Measurements from ENCODE around the gene HMGXB4.

- TF ChIP-seq CTCF (conservative IDR thresholded peaks at IDR 0.05; ENCODE audit: low read depth in 2 of 2) (no peak), EZH2phosphoT487 (IDR thresholded peaks at IDR 0.05; ENCODE audit: unreplicated experiment) (no peak), EZH2 (IDR thresholded peaks at IDR 0.05; ENCODE audit: low read depth, unreplicated experiment) (no peak), POLR2AphosphoS5 (IDR thresholded peaks at IDR 0.05; ENCODE audit: low read depth) (no peak)
Observed at GRCh38 chr22:35209203-35209602, 48.1 kb upstream of the HMGXB4 start.
